KMS-11 (cell line): ENCODE measurements around the gene ITPR1.

Experiments used
- H2AFZ ChIP-seq: fragments of 200-600 bp; sonication (generic); 2 replicates; pipeline ENCODE4 v1.6.1; 2016; ENCODE audit warnings: antibody characterized with exemption, mixed run types, low read depth
- H3K27ac ChIP-seq: fragments of 200-600 bp; sonication (generic); 2 replicates; pipeline ENCODE4 v1.6.1; 2016; ENCODE audit warnings: mild to moderate bottlenecking, mixed run types
- H3K27me3 ChIP-seq: fragments of 200-600 bp; sonication (generic); 2 replicates; pipeline ENCODE4 v1.6.1; 2017; ENCODE audit warnings: mild to moderate bottlenecking, low read depth, mixed run types, moderate library complexity; ENCODE audit not compliant: insufficient read depth
- H3K36me3 ChIP-seq: fragments of 200-600 bp; sonication (generic); 2 replicates; pipeline ENCODE4 v1.6.1; 2017; ENCODE audit warnings: mild to moderate bottlenecking, mixed run types; ENCODE audit not compliant: insufficient read depth
- H3K4me1 ChIP-seq: fragments of 200-600 bp; sonication (generic); 2 replicates; pipeline ENCODE4 v1.6.1; 2016; ENCODE audit warnings: mild to moderate bottlenecking, low read depth, mixed run types; ENCODE audit not compliant: poor library complexity, severe bottlenecking
- H3K4me2 ChIP-seq: fragments of 200-600 bp; sonication (generic); 2 replicates; pipeline ENCODE4 v1.7.0; 2016; ENCODE audit warnings: mild to moderate bottlenecking, mixed run types
- H3K4me3 ChIP-seq: fragments of 200-600 bp; sonication (generic); IDR thresholded peaks from 2 replicates; pipeline ENCODE4 v1.6.1; 2017; ENCODE audit warnings: low read depth, low read length, mixed read lengths; ENCODE audit not compliant: insufficient read depth
- H3K79me2 ChIP-seq: fragments of 200-600 bp; sonication (generic); 2 replicates; pipeline ENCODE4 v1.6.1; 2016; ENCODE audit warnings: low read depth, mixed run types; ENCODE audit not compliant: insufficient read depth
- H3K9ac ChIP-seq: fragments of 200-600 bp; sonication (generic); 2 replicates; pipeline ENCODE4 v1.6.1; 2016; ENCODE audit warnings: mild to moderate bottlenecking, mixed run types
- H4K20me1 ChIP-seq: fragments of 200-600 bp; sonication (generic); 2 replicates; pipeline ENCODE4 v1.6.1; 2016; ENCODE audit warnings: mild to moderate bottlenecking, mixed run types; ENCODE audit not compliant: insufficient read depth
- TF ChIP-seq, protein P1 (sequence below): fragments of 200-600 bp; sonication (generic); conservative IDR thresholded peaks from 2 replicates; pipeline ENCODE4 v1.6.1; 2017; ENCODE audit warnings: low read depth, mild to moderate bottlenecking, antibody characterized with exemption, low read length, moderate library complexity, mixed read lengths

The ITPR1 gene

DNA sequence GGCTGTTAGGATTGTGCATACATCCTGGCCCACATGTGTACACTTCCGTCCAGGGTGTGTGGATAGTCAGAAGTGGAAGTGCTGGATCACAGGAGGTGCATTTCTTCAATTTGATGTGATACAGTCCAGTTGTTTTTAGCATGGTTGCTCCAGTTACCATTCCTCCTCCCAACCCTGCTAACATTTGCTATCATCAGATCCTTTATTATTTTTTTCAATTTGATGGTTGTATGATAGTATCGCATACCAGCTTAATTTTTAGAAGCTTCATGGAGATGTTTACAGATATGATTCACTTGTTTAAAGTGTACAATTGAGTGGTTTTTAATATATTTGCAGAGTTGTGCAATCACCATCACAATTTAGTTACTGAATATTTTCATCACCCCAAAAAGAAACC lies 202.7 kb downstream of the ITPR1 start:
- TF ChIP-seq, protein P1, sequence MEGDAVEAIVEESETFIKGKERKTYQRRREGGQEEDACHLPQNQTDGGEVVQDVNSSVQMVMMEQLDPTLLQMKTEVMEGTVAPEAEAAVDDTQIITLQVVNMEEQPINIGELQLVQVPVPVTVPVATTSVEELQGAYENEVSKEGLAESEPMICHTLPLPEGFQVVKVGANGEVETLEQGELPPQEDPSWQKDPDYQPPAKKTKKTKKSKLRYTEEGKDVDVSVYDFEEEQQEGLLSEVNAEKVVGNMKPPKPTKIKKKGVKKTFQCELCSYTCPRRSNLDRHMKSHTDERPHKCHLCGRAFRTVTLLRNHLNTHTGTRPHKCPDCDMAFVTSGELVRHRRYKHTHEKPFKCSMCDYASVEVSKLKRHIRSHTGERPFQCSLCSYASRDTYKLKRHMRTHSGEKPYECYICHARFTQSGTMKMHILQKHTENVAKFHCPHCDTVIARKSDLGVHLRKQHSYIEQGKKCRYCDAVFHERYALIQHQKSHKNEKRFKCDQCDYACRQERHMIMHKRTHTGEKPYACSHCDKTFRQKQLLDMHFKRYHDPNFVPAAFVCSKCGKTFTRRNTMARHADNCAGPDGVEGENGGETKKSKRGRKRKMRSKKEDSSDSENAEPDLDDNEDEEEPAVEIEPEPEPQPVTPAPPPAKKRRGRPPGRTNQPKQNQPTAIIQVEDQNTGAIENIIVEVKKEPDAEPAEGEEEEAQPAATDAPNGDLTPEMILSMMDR: no peak
- Histone ChIP-seq H3K4me3 (no peak overlapping the region), H3K36me3 (no peaks in the 10 kb centered on the region), H3K4me2 (no peak overlapping the region), H3K27me3 (no peaks in the 10 kb centered on the region), H3K27ac (no peak overlapping the region), H2AFZ (no peak overlapping the region), H3K9ac (no peak overlapping the region), H3K79me2 (no peaks in the 10 kb centered on the region), H4K20me1 (no peaks in the 10 kb centered on the region), H3K4me1 (no peaks in the 10 kb centered on the region)

DNA sequence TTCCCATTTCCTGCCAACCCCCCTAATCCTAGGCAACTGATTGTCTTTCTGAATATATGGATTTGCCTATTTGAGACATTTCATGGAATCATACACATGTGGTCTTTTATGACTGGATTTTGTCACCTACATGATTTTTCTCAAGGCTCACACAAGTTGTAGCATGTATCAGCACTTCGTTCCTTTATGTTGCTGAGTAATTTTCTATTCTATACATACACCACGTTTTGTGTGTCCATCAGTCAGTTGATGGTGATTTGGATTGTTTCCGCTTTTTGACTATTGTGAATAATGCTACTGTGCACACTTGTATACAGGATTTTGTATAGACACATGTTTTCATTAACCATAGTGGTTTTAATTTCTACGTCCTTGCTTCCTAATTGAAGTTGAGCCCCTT lies 203.1 kb downstream of the ITPR1 start:
- Histone ChIP-seq H3K9ac (no peak overlapping the region), H3K4me2 (no peak overlapping the region), H4K20me1 (no peaks in the 10 kb centered on the region), H2AFZ (no peak overlapping the region), H3K27ac (no peak overlapping the region), H3K79me2 (no peaks in the 10 kb centered on the region), H3K36me3 (no peaks in the 10 kb centered on the region), H3K4me1 (no peaks in the 10 kb centered on the region), H3K4me3 (no peak overlapping the region), H3K27me3 (no peaks in the 10 kb centered on the region)
- TF ChIP-seq, protein P1: no peak

DNA sequence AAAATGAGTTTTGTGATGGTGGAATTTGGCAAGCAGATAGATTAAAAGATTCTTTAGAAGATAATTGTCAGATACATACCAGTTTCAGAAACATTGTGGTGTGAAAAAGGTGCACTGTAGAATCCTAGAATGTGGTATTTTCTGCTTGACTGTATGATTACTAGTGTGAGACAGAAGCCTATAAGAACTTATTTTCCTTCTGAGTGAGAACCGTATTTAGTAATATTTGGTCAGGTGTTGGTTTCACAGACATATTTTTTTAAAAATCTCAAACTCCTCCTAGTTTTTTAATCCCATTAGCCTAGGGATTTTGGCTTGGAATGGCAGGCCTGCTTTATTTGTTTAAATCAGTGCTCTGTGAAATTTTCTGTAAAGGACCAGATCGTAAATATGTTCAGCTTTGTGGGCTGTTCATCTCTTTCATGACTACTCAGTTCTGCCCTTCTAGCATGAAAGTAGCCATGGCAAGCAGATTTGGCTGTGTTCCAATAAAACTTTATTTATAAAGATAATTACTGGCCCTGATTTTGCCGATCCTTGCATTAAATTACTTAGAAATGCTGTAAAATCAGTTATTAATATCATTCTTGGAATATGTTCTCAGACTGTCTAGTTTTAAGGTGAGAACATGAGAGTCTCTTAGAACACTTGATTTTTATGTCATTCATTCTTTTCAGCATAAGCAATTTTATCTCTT lies 205.1 kb downstream of the ITPR1 start:
- H3K79me2 ChIP-seq: no peaks in the 10 kb centered on the region
- no peak overlapping the region for H2AFZ ChIP-seq
- H3K9ac ChIP-seq: no peak overlapping the region
- no peaks in the 10 kb centered on the region for H3K36me3 ChIP-seq
- H3K27ac ChIP-seq: no peak overlapping the region
- TF ChIP-seq, protein P1: no peak
- H3K27me3 ChIP-seq: no peaks in the 10 kb centered on the region
- no peak overlapping the region for H3K4me2 ChIP-seq
- H4K20me1 ChIP-seq: no peaks in the 10 kb centered on the region
- no peaks in the 10 kb centered on the region for H3K4me1 ChIP-seq
- H3K4me3 ChIP-seq: no peak overlapping the region

DNA sequence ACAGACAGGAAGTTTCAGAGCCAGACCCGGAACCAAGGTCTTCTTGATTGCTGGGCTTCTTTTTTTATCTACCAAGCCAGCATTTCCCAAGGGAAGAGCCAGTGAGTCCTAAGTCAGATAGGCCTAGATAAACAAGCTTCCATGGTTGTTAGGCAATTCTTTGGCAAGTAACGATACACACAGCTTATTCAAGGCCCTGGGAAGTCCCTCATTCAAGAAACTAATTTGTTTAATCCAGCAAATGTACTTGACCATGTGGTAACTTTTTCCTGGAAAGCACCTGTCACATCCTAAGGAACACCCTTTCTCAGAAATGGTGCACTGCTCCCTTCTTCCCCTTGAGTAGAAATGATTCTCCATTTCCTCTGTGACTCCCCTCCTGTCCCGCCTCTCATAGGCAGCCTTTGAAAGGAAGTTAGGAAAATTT lies 209.9 kb downstream of the ITPR1 start:
- Histone ChIP-seq H3K4me1 (no peaks in the 10 kb centered on the region), H3K4me2 (no peak overlapping the region), H2AFZ (no peak overlapping the region), H3K27me3 (no peaks in the 10 kb centered on the region), H3K4me3 (no peak overlapping the region), H3K9ac (no peak overlapping the region), H4K20me1 (no peaks in the 10 kb centered on the region), H3K27ac (no peak overlapping the region), H3K79me2 (no peaks in the 10 kb centered on the region), H3K36me3 (no peaks in the 10 kb centered on the region)
- TF ChIP-seq, protein P1: no peak
